ENCODE measurements around the gene SLC12A2.

- TF ChIP-seq CTCF (IDR thresholded peaks at IDR 0.05) (no peak), EZH2 (IDR thresholded peaks at IDR 0.05; ENCODE audit: borderline replicate concordance, insufficient read depth, low read depth, low read length, poor library complexity, severe bottlenecking) (no peak)
Observed at GRCh38 chr5:128053291-128053954, 30.1 kb upstream of the SLC12A2 start.
